GM21576 (cell line): ENCODE measurements around the gene RIN2.

Source experiments
- ATAC-seq: cut with Tn5 transposase; IDR thresholded peaks from one replicate; pipeline ENCODE4 v1.9.1; 2021; ENCODE audit warnings: mild to moderate bottlenecking, moderate library complexity; ENCODE audit not compliant: unreplicated experiment

Gene RIN2

GRCh38 chr20:19758133-19758500, at the start of gene RIN2:
RIN2 (plus strand) TSS chr20:19758258; CDS start chr20:19889602, 131,344 bp downstream.
- ATAC-seq: no peak

- ATAC-seq: no peak
Measured at GRCh38 chr20:19709635-19710335, 48.3 kb upstream of the RIN2 start.

- ATAC-seq: no peak
Measured at GRCh38 chr20:19710336-19711120, 47.5 kb upstream of the RIN2 start.

- ATAC-seq: no peak
Measured at GRCh38 chr20:19711126-19711525, 46.9 kb upstream of the RIN2 start.

- no peak for ATAC-seq
Measured at GRCh38 chr20:19712721-19713260, 45.3 kb upstream of the RIN2 start.

GRCh38 chr20:19713822-19714578, 44.1 kb upstream of the RIN2 start:
- ATAC-seq: no peak

- ATAC-seq: no peak
Measured at GRCh38 chr20:19714579-19714840, 43.5 kb upstream of the RIN2 start.

- no peak for ATAC-seq
Measured at GRCh38 chr20:19715986-19716385, 42.1 kb upstream of the RIN2 start.

GRCh38 chr20:19718880-19719279, 39.2 kb upstream of the RIN2 start:
- no peak for ATAC-seq

GRCh38 chr20:19720991-19721390, 37.1 kb upstream of the RIN2 start:
- ATAC-seq: no peak

- ATAC-seq: no peak
Measured at GRCh38 chr20:19723051-19723450, 35.0 kb upstream of the RIN2 start.

GRCh38 chr20:19723813-19724430, 34.1 kb upstream of the RIN2 start:
- ATAC-seq: no peak

- no peak for ATAC-seq
Measured at GRCh38 chr20:19725373-19725772, 32.7 kb upstream of the RIN2 start.

- ATAC-seq: no peak
Measured at GRCh38 chr20:19725814-19726525, 32.1 kb upstream of the RIN2 start.

- no peak for ATAC-seq
Measured at GRCh38 chr20:19727251-19727847, 30.7 kb upstream of the RIN2 start.

GRCh38 chr20:19729672-19730071, 28.4 kb upstream of the RIN2 start:
- ATAC-seq: no peak

- no peak for ATAC-seq
Measured at GRCh38 chr20:19730706-19731105, 27.4 kb upstream of the RIN2 start.

GRCh38 chr20:19734811-19735210, 23.2 kb upstream of the RIN2 start:
- no peak for ATAC-seq

- ATAC-seq: no peak
Measured at GRCh38 chr20:19735446-19735845, 22.6 kb upstream of the RIN2 start.

GRCh38 chr20:19737025-19737424, 21.0 kb upstream of the RIN2 start:
- no peak for ATAC-seq
